A549 treated with AZD9567 at 1 μM for 4 hours (cell line): Measurements from ENCODE around the gene PDE4C. TPM values are rescaled to one million over a fixed set of nuclear protein-coding genes. Genes with fewer than 3 reads are reported as not detected.

ENCODE experiments used
- total RNA-seq: library from RNA; stranded (reverse); fragments of 200-300 nt; extraction: Qiagen RNA extraction; gene quantifications from 5 replicates; pipeline ENCODE4 v1.2.3, GENCODE V29; 2022; ENCODE audit not compliant: insufficient read depth

The PDE4C gene
- total RNA-seq, result 0.05 to 0.48 TPM (median 0.16 TPM) in 4 of 5 replicates, not detected in the other

DNA sequence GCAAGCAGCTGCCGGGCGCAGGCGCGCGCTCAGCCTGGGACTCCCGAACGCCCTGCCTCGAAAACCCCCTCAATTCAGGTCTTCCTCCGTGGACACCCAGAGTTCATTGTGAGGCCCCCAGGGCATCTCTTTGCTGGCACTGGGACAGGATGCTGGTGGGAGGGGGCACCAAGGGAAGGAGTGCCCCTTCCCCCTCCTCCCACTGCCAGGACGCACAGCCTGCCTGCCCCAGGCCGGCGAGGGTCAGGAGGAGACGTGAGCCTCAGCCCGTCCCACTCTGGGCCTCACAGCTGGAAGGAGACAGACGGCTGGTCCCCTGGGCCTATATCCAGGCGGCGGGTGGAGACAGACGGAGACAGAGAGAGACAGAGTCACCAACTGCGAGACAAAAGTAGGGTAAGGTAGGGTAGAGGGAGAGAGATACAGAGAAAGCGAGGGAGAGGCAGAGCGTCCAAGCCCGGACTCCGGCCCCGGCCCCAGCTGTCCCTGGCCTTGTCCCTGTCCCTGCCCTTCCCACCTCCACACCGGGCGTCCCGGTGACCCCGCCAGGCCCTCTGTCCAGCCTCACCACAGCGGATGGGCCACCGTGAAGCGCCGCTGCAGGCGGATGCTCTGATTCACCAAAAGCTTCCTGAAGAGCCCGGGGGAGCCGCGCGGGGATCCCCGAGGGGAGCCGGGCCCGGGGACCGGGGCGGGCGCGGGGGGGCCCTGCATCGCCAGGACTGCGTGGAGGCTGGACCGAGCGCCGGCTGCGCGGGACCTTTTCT is at the start of gene PDE4C:
Gene PDE4C (minus strand): TSS at position 737 of the 767 bp plus-strand sequence. CDS start 23 bp downstream, at position 714.

DNA sequence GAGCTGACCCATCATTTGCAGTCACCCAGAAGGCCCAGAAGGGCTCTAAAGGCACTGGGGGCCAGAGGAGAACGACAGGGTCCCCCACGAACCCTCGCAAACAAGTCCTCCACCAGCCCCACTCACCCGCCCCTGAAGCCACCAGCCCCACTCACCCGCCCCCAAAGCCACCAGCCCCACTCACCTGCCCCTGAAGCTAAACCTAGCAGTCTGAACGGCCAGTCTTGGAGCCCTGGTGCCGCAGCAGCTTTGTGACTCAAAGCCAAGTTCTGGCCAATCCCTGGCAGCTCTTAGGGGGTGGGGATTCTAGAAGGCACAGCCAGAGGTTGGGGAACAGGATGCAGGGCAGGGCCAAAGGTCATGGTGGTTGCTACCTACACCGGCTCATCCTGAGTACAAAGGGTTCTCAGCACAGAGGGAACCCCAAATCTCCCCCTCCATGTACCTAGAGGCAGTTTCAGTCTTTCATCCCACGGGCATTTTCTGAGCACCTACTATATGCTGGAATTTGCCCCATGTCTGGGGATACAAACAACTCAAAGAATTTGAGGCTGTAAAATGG is 48.1 kb upstream of the PDE4C start, which contains the start of gene IQCN:
Gene IQCN (minus strand): TSS at position 234 of the 562 bp plus-strand sequence. CDS start 4,974 bp downstream, outside the sequence.

DNA sequence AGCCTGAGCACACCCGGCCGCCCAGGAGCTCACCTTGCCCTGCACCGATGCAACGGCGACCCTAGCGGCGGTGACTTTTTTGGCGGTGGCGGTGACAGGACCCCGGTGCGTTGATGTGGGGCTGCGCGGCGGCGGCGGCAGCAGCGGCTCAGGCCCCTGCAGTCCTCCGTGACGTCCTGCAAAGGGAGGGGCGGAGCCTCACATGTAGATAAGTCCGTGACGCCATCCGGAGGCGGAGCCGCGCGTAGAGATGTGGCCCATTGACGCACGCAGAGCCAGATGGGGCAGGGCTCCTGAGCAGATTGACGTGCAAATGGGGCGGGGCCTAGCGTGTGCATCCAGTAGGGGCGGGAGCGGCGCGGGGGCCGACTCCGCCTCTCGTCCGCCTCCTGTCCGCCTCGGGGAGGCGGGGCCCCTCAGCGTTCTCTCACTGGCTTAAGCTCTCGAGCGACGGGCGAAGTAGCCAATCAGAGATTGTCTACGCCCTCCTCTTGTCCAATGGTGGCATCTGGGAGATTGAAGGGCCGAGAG is 22.3 kb downstream of the PDE4C start, which contains the start of gene RAB3A:
Gene RAB3A (minus strand): TSS at position 180 of the 531 bp plus-strand sequence. CDS start 1,302 bp downstream, outside the sequence.

DNA sequence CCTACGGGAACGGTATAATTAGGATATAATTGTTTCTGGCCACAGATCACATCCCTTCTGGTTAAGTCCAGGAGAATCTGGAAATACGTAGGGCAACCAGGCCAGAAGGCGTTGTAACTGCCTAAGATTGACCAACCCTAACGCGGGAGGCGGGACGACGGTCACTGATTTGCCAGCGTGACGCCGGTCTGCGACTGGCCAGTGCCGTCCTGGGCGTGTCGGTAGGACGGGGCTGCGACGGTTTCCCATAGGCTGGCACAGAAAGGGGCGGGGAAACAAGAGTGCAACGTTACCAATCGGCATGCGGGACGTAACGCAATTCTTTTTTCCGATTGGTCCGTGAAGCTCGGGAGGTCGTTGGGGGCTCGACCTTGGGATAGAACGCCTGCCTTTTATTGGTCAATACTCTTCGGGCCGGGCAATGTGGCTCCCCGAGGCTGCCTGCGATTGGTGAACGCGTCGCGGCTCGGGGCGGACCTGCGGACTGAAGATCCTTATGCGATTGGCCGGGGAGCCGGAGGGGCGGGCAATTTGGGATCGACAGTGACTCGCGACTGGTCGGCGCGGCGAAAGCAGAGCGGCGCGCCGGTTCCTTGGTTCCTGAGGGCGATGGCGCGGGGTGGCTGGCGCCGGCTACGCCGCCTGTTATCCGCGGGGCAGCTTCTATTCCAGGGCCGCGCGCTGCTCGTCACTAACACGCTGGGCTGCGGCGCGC is 33.4 kb downstream of the PDE4C start, which contains the start of gene MPV17L2:
Gene MPV17L2 (plus strand): TSS at position 546 of the 715 bp plus-strand sequence. CDS start 64 bp downstream, at position 610.

Other genes starting within 250 kb of the PDE4C start
- gene ARRDC2, start 218.3 kb downstream of the PDE4C start, total RNA-seq, result 27.9 to 44.1 TPM (median 43.5 TPM) in 5 replicates
- not detected in 5 replicates for gene IL12RB1, start 139.5 kb downstream of the PDE4C start, total RNA-seq
- 1.9 to 2.4 TPM (median 2.2 TPM) in 5 replicates for gene MAST3, start 128.7 kb downstream of the PDE4C start, total RNA-seq
- 9.9 to 15.0 TPM (median 12.4 TPM) in 5 replicates for gene PIK3R2, start 73.3 kb downstream of the PDE4C start, total RNA-seq
- gene IFI30, start 52.6 kb downstream of the PDE4C start, total RNA-seq, result 13.6 to 22.2 TPM (median 15.9 TPM) in 5 replicates
- gene MPV17L2, start 33.2 kb downstream of the PDE4C start, total RNA-seq, result 9.5 to 14.8 TPM (median 12.7 TPM) in 5 replicates
- 0.71 to 0.99 TPM (median 0.79 TPM) in 4 of 5 replicates, not detected in the other for gene RAB3A, start 22.4 kb downstream of the PDE4C start, total RNA-seq
- gene IQCN, start 48.0 kb upstream of the PDE4C start, total RNA-seq, result 0.38 to 0.58 TPM (median 0.44 TPM) in 4 of 5 replicates, not detected in the other
- gene JUND, start 55.2 kb upstream of the PDE4C start, total RNA-seq, result 32.5 to 55.4 TPM (median 47.0 TPM) in 5 replicates
- 195 to 241 TPM (median 232 TPM) in 5 replicates for gene LSM4, start 96.6 kb upstream of the PDE4C start, total RNA-seq
- gene PGPEP1, start 114.2 kb upstream of the PDE4C start, total RNA-seq, result 1.6 to 2.9 TPM (median 1.9 TPM) in 5 replicates
- gene GDF15, start 159.7 kb upstream of the PDE4C start, total RNA-seq, result 17.5 to 29.7 TPM (median 21.4 TPM) in 5 replicates
- gene LRRC25, start 171.2 kb upstream of the PDE4C start, total RNA-seq, result 0.03 TPM in 1 of 5 replicates, not detected in the others
- gene SSBP4, start 193.0 kb upstream of the PDE4C start, total RNA-seq, result 46.0 to 50.4 TPM (median 49.2 TPM) in 5 replicates
- gene ISYNA1, start 211.7 kb upstream of the PDE4C start, total RNA-seq, result 26.9 to 45.1 TPM (median 44.5 TPM) in 5 replicates